Cardiac fibroblast (primary cell): ENCODE results near the gene MAX.
A peak's percentile ranks its signal among the peaks of the same experiment; 100 is the strongest.

Source experiments
- DNase-seq, 2 donors: peaks; one replicate each; pipeline versions ENCODE4 v3.0.0 to v3.0.0-alpha.2; 2010; ENCODE audit warnings: low read depth in 2 of 2
- H3K4me3 ChIP-seq, 2 donors: replicated peaks in 1 of 2; 1 replicate in 1 of 2; 2 replicates in 1 of 2; pipeline ENCODE4 v1.5.1; 2011; ENCODE audit warnings: low read depth in 2 of 2, low read length in 2 of 2, mild to moderate bottlenecking in 2 of 2, moderate library complexity in 1 of 2
- TF ChIP-seq, protein P1 (sequence below): IDR thresholded peaks from one replicate; pipeline ENCODE4 v1.5.1; 2011; ENCODE audit warnings: low read depth, mild to moderate bottlenecking, low read length, inconsistent platforms

The MAX gene

DNA sequence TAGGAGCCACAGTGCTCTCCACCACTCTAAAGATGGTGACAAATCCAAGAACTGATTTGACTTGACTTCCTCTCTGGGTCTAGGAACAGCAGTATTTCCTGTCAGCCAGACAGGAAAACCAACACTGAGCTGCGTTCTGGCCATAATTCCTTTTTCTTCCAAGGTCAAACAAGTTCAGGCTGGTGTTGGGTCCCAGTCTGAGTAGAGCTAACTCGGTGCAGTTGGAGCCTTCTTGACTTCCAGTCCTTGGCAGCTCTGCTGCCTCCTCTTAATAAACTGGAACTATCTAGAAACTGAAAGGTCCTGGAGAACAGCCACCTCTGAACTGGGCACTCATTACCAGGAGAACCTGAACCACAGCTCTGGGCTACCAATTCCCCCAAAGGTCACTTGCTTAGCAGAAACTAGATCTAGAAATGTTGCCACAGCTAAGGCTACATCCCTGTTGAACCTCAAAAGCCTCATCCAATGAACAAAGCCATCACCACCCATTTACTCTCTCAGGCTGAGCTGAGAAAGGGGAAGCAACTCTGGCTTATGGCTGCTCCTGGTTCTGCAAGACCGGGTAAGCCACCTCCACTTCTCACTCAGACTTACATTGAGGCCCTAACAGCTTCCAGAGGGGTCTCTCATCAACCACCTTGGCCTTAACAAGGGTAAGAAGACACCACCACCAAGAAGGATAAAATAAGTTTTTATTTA, 27.7 kb downstream of the MAX start:
- DNase-seq, result peak in 1 of 2 donors; percentile 31
- TF ChIP-seq, protein P1, sequence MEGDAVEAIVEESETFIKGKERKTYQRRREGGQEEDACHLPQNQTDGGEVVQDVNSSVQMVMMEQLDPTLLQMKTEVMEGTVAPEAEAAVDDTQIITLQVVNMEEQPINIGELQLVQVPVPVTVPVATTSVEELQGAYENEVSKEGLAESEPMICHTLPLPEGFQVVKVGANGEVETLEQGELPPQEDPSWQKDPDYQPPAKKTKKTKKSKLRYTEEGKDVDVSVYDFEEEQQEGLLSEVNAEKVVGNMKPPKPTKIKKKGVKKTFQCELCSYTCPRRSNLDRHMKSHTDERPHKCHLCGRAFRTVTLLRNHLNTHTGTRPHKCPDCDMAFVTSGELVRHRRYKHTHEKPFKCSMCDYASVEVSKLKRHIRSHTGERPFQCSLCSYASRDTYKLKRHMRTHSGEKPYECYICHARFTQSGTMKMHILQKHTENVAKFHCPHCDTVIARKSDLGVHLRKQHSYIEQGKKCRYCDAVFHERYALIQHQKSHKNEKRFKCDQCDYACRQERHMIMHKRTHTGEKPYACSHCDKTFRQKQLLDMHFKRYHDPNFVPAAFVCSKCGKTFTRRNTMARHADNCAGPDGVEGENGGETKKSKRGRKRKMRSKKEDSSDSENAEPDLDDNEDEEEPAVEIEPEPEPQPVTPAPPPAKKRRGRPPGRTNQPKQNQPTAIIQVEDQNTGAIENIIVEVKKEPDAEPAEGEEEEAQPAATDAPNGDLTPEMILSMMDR, result no peak
- H3K4me3 ChIP-seq, result no peak overlapping the region

DNA sequence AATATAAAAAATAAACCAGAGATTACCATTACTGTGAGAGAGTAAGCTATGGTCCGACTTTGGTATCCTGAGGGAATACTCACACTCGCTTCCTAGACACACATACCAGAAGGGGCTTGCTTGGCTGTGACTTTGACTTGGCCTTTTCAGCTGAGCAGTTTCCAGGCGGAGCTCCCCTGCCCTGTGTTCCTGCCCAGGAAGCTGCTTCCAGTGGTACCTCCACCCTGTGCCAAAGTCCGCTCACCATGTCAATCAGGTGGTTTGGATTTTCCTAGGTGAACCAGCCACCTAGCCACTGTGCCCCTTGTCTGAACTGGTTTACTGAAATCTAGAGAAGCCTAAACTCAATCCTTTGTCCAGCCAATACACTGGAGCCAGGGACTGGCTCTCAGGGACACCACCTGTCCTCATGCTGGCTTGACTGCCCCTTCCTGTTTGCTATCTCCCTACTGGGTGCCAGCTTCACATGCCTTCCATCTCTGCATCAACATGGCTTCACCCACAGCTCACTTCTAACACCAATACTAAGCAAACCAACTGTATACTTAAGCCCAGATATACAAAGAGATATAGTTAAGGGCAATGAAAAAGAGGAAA, 28.6 kb downstream of the MAX start:
- TF ChIP-seq, protein P1, result no peak
- no peak overlapping the region for H3K4me3 ChIP-seq
- DNase-seq, result no peak

DNA sequence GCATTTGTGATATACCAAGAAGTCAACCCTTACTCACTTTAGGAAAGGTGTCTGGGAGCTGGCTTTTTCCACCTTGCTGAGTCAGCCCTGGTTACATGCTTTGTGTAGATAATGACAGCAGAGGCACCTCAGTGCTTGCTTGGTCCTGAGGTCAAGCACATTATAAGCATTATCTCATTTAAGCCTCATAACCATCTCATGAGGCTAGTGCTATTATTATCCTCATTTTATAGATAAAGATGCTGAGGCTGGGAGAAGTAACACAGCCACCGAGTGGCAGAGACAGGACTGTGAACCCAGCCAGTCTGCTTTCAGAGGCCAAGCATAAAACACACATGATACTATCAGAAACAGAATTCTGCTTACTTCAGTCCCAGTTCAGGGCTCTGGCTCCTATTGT, 29.4 kb downstream of the MAX start:
- no peak overlapping the region for H3K4me3 ChIP-seq
- TF ChIP-seq, protein P1, result no peak
- DNase-seq, result no peak

DNA sequence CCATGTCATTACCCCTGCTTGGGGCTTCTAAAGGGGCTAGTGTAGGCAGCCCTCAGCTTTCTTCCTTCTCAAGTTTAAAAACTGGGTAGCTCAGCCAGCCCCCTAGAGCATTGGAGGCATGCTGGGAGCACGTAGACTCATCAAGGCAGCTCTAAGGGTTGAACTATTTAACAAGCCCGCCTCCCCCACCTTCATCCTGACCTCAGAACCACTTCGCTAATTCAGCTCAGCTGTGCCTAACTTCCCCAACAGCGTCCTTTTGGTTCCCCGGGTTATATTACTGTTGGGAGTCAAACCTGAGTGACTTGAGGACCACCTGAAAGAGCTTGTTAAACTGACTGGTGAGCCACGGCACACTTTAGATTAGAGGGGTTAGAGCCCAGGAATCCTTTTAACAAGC, 30.1 kb downstream of the MAX start:
- no peak for DNase-seq
- TF ChIP-seq, protein P1, result no peak
- no peak overlapping the region for H3K4me3 ChIP-seq

DNA sequence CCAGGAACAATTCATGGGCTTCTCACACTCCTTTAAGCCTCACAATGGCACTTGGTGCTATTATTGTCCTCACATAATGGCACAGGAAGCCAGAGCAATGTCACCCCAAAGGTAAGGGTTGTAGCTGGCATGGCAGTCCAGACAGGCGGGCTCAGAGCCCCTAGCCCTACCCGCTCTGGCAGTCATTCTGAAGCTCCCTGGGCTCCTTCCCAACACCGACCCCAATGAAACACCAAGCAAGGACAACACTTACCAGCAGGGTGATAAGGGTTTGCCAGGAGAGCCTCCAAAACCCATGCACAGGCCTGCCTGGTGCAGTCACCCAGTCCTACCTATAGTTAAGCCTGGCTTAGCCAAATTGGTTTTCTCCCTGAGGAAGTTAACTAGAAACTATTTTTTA, 30.8 kb downstream of the MAX start:
- no peak overlapping the region for H3K4me3 ChIP-seq
- DNase-seq, result no peak
- TF ChIP-seq, protein P1, result no peak

DNA sequence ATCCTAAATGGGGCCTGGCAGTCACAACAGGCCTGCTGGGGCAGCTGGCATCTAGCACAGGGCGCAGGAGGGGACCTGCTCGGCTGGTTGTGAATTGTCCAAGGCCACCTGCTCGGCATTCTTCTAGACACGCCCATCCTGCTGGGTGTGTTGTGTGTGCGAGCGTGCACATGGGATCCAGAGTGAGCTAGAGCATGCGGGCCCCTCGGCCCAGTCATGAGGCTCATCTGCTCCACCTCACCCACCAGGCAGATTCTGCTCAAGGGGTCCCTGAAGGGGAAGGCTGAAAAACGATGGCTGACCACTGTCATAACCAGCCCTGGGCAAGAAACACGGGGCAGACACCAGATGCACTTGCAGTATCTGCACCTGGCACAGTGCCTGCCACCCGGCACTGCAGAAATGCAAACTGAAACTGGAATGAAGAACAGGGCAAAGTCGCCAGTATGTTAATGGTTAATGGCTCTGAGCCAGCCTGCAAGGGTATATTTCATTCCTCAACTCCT, 31.8 kb downstream of the MAX start:
- TF ChIP-seq, protein P1, result no peak
- peak in 1 of 2 donors; percentile 15 for DNase-seq
- H3K4me3 ChIP-seq, result no peak overlapping the region
